IMR-90 (cell line): ENCODE measurements around the gene PIEZO2. TPM values are rescaled to one million over a fixed set of nuclear protein-coding genes. Genes with fewer than 3 reads are reported as not detected.
A peak's percentile ranks its signal among the peaks of the same experiment; 100 is the strongest.

Experiments used
- ATAC-seq: fragments of 200-7000 bp; cut with Tn5 transposase; 2 replicates; pipeline ENCODE4 v1.9.1; 2020; ENCODE audit warnings: low read depth, mild to moderate bottlenecking, moderate library complexity
- BruUV-seq: library from RNA; stranded (reverse); fragments of 400-500 nt; replicated peaks from 2 replicates; lab custom pipeline; 2021; lab: Mats Ljungman, UMichigan
- CTCF ChIA-PET: fragments of 300-600 bp; formaldehyde crosslinking; extraction: SDS; loops from one replicate; lab custom pipeline; 2021; ENCODE audit warnings: antibody characterized with exemption; lab: Yijun Ruan, JAX
- POLR2A ChIA-PET: fragments of 300-600 bp; sonication (Branson Sonifier 250); formaldehyde crosslinking; loops from one replicate; lab custom pipeline; 2022; ENCODE audit warnings: antibody characterized with exemption; ENCODE audit not compliant: unreplicated experiment; lab: Charles Lee
- DNase-seq: peaks from one replicate; pipeline ENCODE4 v3.0.0; 2013
- H2AFZ ChIP-seq: replicated peaks from 2 replicates; pipeline ENCODE3; 2013; ENCODE audit warnings: low read length, mild to moderate bottlenecking; ENCODE audit not compliant: poor library complexity
- H2AK5ac ChIP-seq: 2 replicates; pipeline ENCODE4 v1.6.1; 2013; ENCODE audit warnings: low read depth, low read length, inconsistent platforms
- H2AK9ac ChIP-seq: replicated peaks from 2 replicates; pipeline ENCODE3; 2013; ENCODE audit warnings: mild to moderate bottlenecking, low read depth, low read length, moderate library complexity; ENCODE audit not compliant: poor library complexity
- H2BK120ac ChIP-seq: 2 replicates; pipeline ENCODE4 v1.6.1; 2013; ENCODE audit warnings: low read depth, low read length, inconsistent platforms
- H2BK15ac ChIP-seq: 3 replicates; pipeline ENCODE4 v1.6.1; 2013; ENCODE audit warnings: low read depth, low read length, inconsistent platforms
- H2BK20ac ChIP-seq: 2 replicates; pipeline ENCODE4 v1.6.1; 2013; ENCODE audit warnings: low read depth, mild to moderate bottlenecking, inconsistent platforms, low read length, moderate library complexity
- H2BK5ac ChIP-seq: 2 replicates; pipeline ENCODE4 v1.6.1; 2013; ENCODE audit warnings: mild to moderate bottlenecking, low read depth, low read length, inconsistent platforms; ENCODE audit not compliant: poor library complexity, severe bottlenecking
- H3K14ac ChIP-seq: replicated peaks from 2 replicates; pipeline ENCODE4 v1.6.1; 2013; ENCODE audit warnings: low read depth, low read length, inconsistent platforms
- H3K18ac ChIP-seq: 2 replicates; pipeline ENCODE4 v1.6.1; 2013; ENCODE audit warnings: low read depth, low read length, control low read depth
- H3K23ac ChIP-seq: 2 replicates; pipeline ENCODE4 v1.6.1; 2013; ENCODE audit warnings: low read depth, low read length, inconsistent platforms
- H3K27ac ChIP-seq: 2 replicates; pipeline ENCODE4 v1.5.1; 2013; ENCODE audit warnings: mild to moderate bottlenecking, control low read depth, low read length; ENCODE audit not compliant: insufficient read depth
- H3K27me3 ChIP-seq: 2 replicates; pipeline ENCODE4 v1.6.1; 2013; ENCODE audit warnings: low read length; ENCODE audit not compliant: control insufficient read depth, insufficient read depth
- H3K36me3 ChIP-seq: 2 replicates; pipeline ENCODE4 v1.6.1; 2013; ENCODE audit warnings: low read length, mixed read lengths; ENCODE audit not compliant: control insufficient read depth, insufficient read depth
- H3K4ac ChIP-seq: 2 replicates; pipeline ENCODE4 v1.6.1; 2013; ENCODE audit warnings: low read depth, low read length, inconsistent platforms
- H3K4me1 ChIP-seq: 2 replicates; pipeline ENCODE4 v1.6.1; 2013; ENCODE audit warnings: low read length, mixed read lengths; ENCODE audit not compliant: control insufficient read depth, insufficient read depth
- H3K4me2 ChIP-seq: 2 replicates; pipeline ENCODE4 v1.6.1; 2013; ENCODE audit warnings: low read depth, mild to moderate bottlenecking, control low read depth, low read length, moderate library complexity
- H3K4me3 ChIP-seq: 2 replicates; pipeline ENCODE4 v1.5.1; 2013; ENCODE audit warnings: low read depth, mild to moderate bottlenecking, control low read depth, low read length, moderate library complexity; ENCODE audit not compliant: insufficient read depth
- H3K56ac ChIP-seq: 2 replicates; pipeline ENCODE4 v1.6.1; 2013; ENCODE audit warnings: low read length, inconsistent platforms; ENCODE audit not compliant: insufficient read depth; ENCODE audit errors: extremely low read depth
- H3K79me1 ChIP-seq, 2 experiments: 2 replicates each; pipeline ENCODE4 v1.6.1; 2013; ENCODE audit warnings: low read length in 2 of 2, inconsistent platforms in 1 of 2, low read depth in 1 of 2
- H3K9ac ChIP-seq: 2 replicates; pipeline ENCODE4 v1.6.1; 2013; ENCODE audit warnings: low read depth, low read length, control low read depth
- H3K9me1 ChIP-seq: 2 replicates; pipeline ENCODE4 v1.6.1; 2013; ENCODE audit warnings: low read length, inconsistent platforms; ENCODE audit not compliant: insufficient read depth
- H3K9me3 ChIP-seq: 2 replicates; pipeline ENCODE4 v1.6.1; 2013; ENCODE audit warnings: low read length; ENCODE audit not compliant: control insufficient read depth, insufficient read depth
- H4K20me1 ChIP-seq: 2 replicates; pipeline ENCODE4 v1.6.1; 2013; ENCODE audit warnings: low read length, inconsistent platforms; ENCODE audit not compliant: insufficient read depth
- H4K5ac ChIP-seq: 2 replicates; pipeline ENCODE4 v1.6.1; 2013; ENCODE audit warnings: mild to moderate bottlenecking, low read depth, low read length, control low read depth
- H4K8ac ChIP-seq, 2 experiments: 2 replicates each; pipeline ENCODE4 v1.6.1; 2013; ENCODE audit warnings: low read depth in 2 of 2, low read length in 2 of 2, control low read depth in 1 of 2, inconsistent platforms in 1 of 2
- H4K91ac ChIP-seq: 2 replicates; pipeline ENCODE4 v1.6.1; 2013; ENCODE audit warnings: low read depth, low read length, inconsistent platforms; ENCODE audit not compliant: insufficient read depth
- BHLHE40 ChIP-seq: fragments of 150-350 bp; IDR thresholded peaks from 2 replicates; pipeline ENCODE4 v1.6.1; 2016; ENCODE audit warnings: mild to moderate bottlenecking, low read depth, low read length
- CEBPB ChIP-seq: IDR thresholded peaks from 2 replicates; pipeline ENCODE4 v1.6.1; 2012; ENCODE audit warnings: low read depth, low read length, improper control_type of control experiment
- CHD1 ChIP-seq: IDR thresholded peaks from 2 replicates; pipeline ENCODE4 v1.6.1; 2012; ENCODE audit warnings: low read depth, low read length, improper control_type of control experiment
- ELK1 ChIP-seq: fragments of 150-350 bp; IDR thresholded peaks from 2 replicates; pipeline ENCODE4 v1.6.1; 2016; ENCODE audit warnings: low read depth, mild to moderate bottlenecking, low read length, moderate library complexity, borderline replicate concordance
- FOS ChIP-seq: fragments of 150-350 bp; IDR thresholded peaks from 2 replicates; pipeline ENCODE4 v1.6.1; 2016; ENCODE audit warnings: low read depth, low read length
- MAFK ChIP-seq: IDR thresholded peaks from 2 replicates; pipeline ENCODE4 v1.6.1; 2012; ENCODE audit warnings: low read depth, low read length, improper control_type of control experiment
- MXI1 ChIP-seq: IDR thresholded peaks from 2 replicates; pipeline ENCODE4 v1.6.1; 2012; ENCODE audit warnings: low read depth, mild to moderate bottlenecking, low read length, moderate library complexity, borderline replicate concordance
- NFE2L2 ChIP-seq: fragments of 150-350 bp; IDR thresholded peaks from 2 replicates; pipeline ENCODE4 v1.6.1; 2016; ENCODE audit warnings: low read depth, mild to moderate bottlenecking, low read length
- RFX5 ChIP-seq: IDR thresholded peaks from 2 replicates; pipeline ENCODE4 v1.8.0; 2012; ENCODE audit warnings: low read depth, mild to moderate bottlenecking, low read length, moderate library complexity
- WGBS, 2 experiments: methylation state at CpG; one replicate each; pipeline versions ENCODE4 v1.1.5 to v1.1.7; 2013; ENCODE audit warnings: missing lambda C conversion rate in 2 of 2; ENCODE audit not compliant: insufficient read length in 1 of 2; ENCODE audit errors: extremely low coverage in 2 of 2; 5-methylcytosine and 5-hydroxymethylcytosine counted together
- dilution Hi-C: fragments of 300-500 bp; cut with HindIII; formaldehyde crosslinking; loops from one replicate; pipeline ENCODE4 v1.14.3; 2018; ENCODE audit warnings: low sequenced_read_pairs; ENCODE audit not compliant: unreplicated experiment
- in situ Hi-C: fragments of 300-500 bp; cut with MboI; formaldehyde crosslinking; loops from 3 replicates; pipeline ENCODE4 v1.14.3; 2019; ENCODE audit warnings: low sequenced_read_pairs, inconsistent platforms, mixed read lengths
- intact Hi-C: fragments of 100-400 bp; cut with micrococcal nuclease; formaldehyde crosslinking; loops from 2 replicates; pipeline ENCODE4 v1.10.0; 2022
- polyA plus RNA-seq, 3 experiments: library from polyadenylated mRNA; depleted of rRNA; stranded (reverse); fragments of >200 nt; gene quantifications; 2 replicates each; pipeline ENCODE4 v1.2.3, GENCODE V29; 2012; ENCODE audit warnings: low replicate concordance in 1 of 3
- total RNA-seq: library from RNA; depleted of rRNA; stranded (reverse); fragments of >200 nt; gene quantifications from 2 replicates; pipeline ENCODE4 v1.2.3, GENCODE V29; 2012

PIEZO2 gene
- total and polyA plus RNA-seq, 2 of the 4 experiments (the other 2 are of a cell fraction) = 2.4 to 4.1 TPM

GRCh38 chr18:10928011-10928771, 221.2 kb downstream of the PIEZO2 start (continued):
- TF ChIP-seq ELK1 = no peak

GRCh38 chr18:10927286-10927992, 221.9 kb downstream of the PIEZO2 start:
- CTCF ChIA-PET = interaction anchor here (1.0 to 1.7 kb wide), 5 partner anchors 9 to 626 kb away, joined by 3 read pairs; no protein-coding TSS in a partner anchor
- TF ChIP-seq NFE2L2 (0 out of 2 replicates have a peak, but pooled peaks have one; percentile 2), ELK1 (no peak), MAFK (peak; percentile 22; the same call in 1 of the 2 replicates), CHD1 (no peak), MXI1 (no peak), BHLHE40 (no peak), FOS (peak; percentile 45), CEBPB (peak; percentile 68), RFX5 (no peak)

More at GRCh38 chr18:10927286-10927992, 221.9 kb downstream of the PIEZO2 start:
- in situ Hi-C loops (no loop called here), dilution Hi-C loops (no loop called here), intact Hi-C loops (loop anchor here (5.0 kb wide), 3 partner anchors 65 to 220 kb away; partner anchors contain the start of gene PIEZO2)
- Histone ChIP-seq H3K27ac (peak overlapping the region; percentile 95), H3K9me1 (peaks cover 8% of the 10 kb centered on the region; the same call in 1 of the 2 replicates), H3K23ac (peak overlapping the region; percentile 55), H3K9me3 (no peaks in the 10 kb centered on the region), H3K14ac (peak overlapping the region; percentile 50; the same call in 1 of the 2 replicates), H3K18ac (peak overlapping the region; percentile 98), H3K36me3 (no peaks in the 10 kb centered on the region), H4K91ac (peak overlapping the region; percentile 95), H4K5ac (peak overlapping the region; percentile 45), H2AK9ac (no peak overlapping the region), H2BK15ac (peak overlapping the region; percentile 96), H3K79me1 (peaks cover 0 to 5% of the 10 kb centered on the region in 2 experiments; a peak in 1 of 4 replicates), H4K8ac (peak overlapping the region; percentile 85 to 90; a peak in 3 of 4 replicates), H3K4me2 (peak overlapping the region; percentile 60), H3K4ac (peak overlapping the region; percentile 93), H3K9ac (peak overlapping the region; percentile 51; the same call in 1 of the 2 replicates), H3K4me3 (no peak overlapping the region), H3K27me3 (no peaks in the 10 kb centered on the region), H2AFZ (no peak overlapping the region), H2BK120ac (peak overlapping the region; percentile 95), H2BK5ac (peak overlapping the region; percentile 51), H4K20me1 (no peaks in the 10 kb centered on the region), H2BK20ac (peak overlapping the region; percentile 92), H2AK5ac (peak overlapping the region; percentile 99; the same call in 1 of the 2 replicates), H3K56ac (peak overlapping the region; percentile 81; the same call in 1 of the 2 replicates), H3K4me1 (peaks cover 26% of the 10 kb centered on the region)
- ATAC-seq = peak; percentile 32
- POLR2A ChIA-PET = no interaction called here
- DNase-seq = peak; percentile 89
- WGBS, 2 experiments = no CpG with 5 or more reads among the region's 12 CpGs
- BruUV-seq = no TSS peak
